Measurements from ENCODE around the gene MTCL1.

The MTCL1 gene

DNA sequence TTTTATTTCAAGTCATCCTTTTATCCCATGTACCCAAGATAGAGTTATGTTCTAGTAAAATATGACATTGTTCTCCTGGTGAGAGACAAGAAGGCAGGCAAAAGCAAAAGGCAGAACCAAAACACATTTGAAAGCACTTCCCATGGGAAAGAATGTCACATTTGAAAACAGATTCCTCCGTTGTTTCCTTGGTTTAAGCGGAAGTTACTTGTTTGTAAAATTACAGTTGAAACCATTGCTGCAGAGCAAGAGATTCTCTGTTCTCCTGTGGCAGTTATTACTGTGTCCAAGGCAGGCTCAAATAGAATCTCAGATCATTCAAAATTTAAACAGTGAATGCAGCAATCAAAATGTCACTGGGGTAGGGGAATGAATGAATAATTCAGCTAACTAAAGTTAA is 149.6 kb downstream of the MTCL1 start:
- H3K4me1 ChIP-seq (ENCODE audit: insufficient read depth, low read length, poor library complexity, severe bottlenecking), result no peaks in the 10 kb centered on the region
- no peaks in the 10 kb centered on the region for H3K27me3 ChIP-seq (ENCODE audit: insufficient read depth, low read length, poor library complexity, severe bottlenecking)
- TF ChIP-seq, protein P1, sequence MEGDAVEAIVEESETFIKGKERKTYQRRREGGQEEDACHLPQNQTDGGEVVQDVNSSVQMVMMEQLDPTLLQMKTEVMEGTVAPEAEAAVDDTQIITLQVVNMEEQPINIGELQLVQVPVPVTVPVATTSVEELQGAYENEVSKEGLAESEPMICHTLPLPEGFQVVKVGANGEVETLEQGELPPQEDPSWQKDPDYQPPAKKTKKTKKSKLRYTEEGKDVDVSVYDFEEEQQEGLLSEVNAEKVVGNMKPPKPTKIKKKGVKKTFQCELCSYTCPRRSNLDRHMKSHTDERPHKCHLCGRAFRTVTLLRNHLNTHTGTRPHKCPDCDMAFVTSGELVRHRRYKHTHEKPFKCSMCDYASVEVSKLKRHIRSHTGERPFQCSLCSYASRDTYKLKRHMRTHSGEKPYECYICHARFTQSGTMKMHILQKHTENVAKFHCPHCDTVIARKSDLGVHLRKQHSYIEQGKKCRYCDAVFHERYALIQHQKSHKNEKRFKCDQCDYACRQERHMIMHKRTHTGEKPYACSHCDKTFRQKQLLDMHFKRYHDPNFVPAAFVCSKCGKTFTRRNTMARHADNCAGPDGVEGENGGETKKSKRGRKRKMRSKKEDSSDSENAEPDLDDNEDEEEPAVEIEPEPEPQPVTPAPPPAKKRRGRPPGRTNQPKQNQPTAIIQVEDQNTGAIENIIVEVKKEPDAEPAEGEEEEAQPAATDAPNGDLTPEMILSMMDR (conservative IDR thresholded peaks at IDR 0.05; ENCODE audit: low read length), result no peak
- H3K9ac ChIP-seq (ENCODE audit: low read depth, low read length, poor library complexity, severe bottlenecking), result no peak overlapping the region
- H2AFZ ChIP-seq (ENCODE audit: low read length), result no peak overlapping the region
- no peaks in the 10 kb centered on the region for H3F3A ChIP-seq (ENCODE audit: low read depth)
- H3K36me3 ChIP-seq (ENCODE audit: insufficient read depth, low read length), result no peaks in the 10 kb centered on the region
- no peaks in the 10 kb centered on the region for H4K20me1 ChIP-seq (ENCODE audit: insufficient read depth, low read length, poor library complexity, severe bottlenecking)
- H3K4me2 ChIP-seq (ENCODE audit: low read depth, low read length, poor library complexity, severe bottlenecking), result no peak overlapping the region
- no peaks in the 10 kb centered on the region for H3K9me2 ChIP-seq (replicated peaks; ENCODE audit: low read depth, low read length)
- H3K9me3 ChIP-seq (ENCODE audit: insufficient read depth, low read depth, low read length), result no peaks in the 10 kb centered on the region
- no peaks in the 10 kb centered on the region for H3K79me2 ChIP-seq (ENCODE audit: insufficient read depth, low read length)
- no peak overlapping the region for H3K4me3 ChIP-seq (ENCODE audit: low read length, poor library complexity, severe bottlenecking)

GRCh38 chr18:8856212-8856611 is 150.9 kb downstream of the MTCL1 start:
- H3K4me2 ChIP-seq (ENCODE audit: low read depth, low read length, poor library complexity, severe bottlenecking), result no peak overlapping the region
- H3K4me3 ChIP-seq (ENCODE audit: low read length, poor library complexity, severe bottlenecking), result no peak overlapping the region
- H3K9ac ChIP-seq (ENCODE audit: low read depth, low read length, poor library complexity, severe bottlenecking), result no peak overlapping the region
- no peaks in the 10 kb centered on the region for H3F3A ChIP-seq (ENCODE audit: low read depth)
- no peaks in the 10 kb centered on the region for H3K9me3 ChIP-seq (ENCODE audit: insufficient read depth, low read depth, low read length)
- no peaks in the 10 kb centered on the region for H4K20me1 ChIP-seq (ENCODE audit: insufficient read depth, low read length, poor library complexity, severe bottlenecking)
- TF ChIP-seq EZH2phosphoT487 (IDR thresholded peaks at IDR 0.05; ENCODE audit: borderline replicate concordance), result no peak
- TF ChIP-seq, protein P1 (conservative IDR thresholded peaks at IDR 0.05; ENCODE audit: low read length), result no peak
- H3K27me3 ChIP-seq (ENCODE audit: insufficient read depth, low read length, poor library complexity, severe bottlenecking), result no peaks in the 10 kb centered on the region
- no peaks in the 10 kb centered on the region for H3K9me2 ChIP-seq (replicated peaks; ENCODE audit: low read depth, low read length)
- H3K36me3 ChIP-seq (ENCODE audit: insufficient read depth, low read length), result no peaks in the 10 kb centered on the region
- no peaks in the 10 kb centered on the region for H3K4me1 ChIP-seq (ENCODE audit: insufficient read depth, low read length, poor library complexity, severe bottlenecking)
- no peak overlapping the region; the same call in 1 of the 2 replicates for H2AFZ ChIP-seq (ENCODE audit: low read length)
- no peaks in the 10 kb centered on the region for H3K79me2 ChIP-seq (ENCODE audit: insufficient read depth, low read length)

- Histone ChIP-seq H3K4me1 (ENCODE audit: insufficient read depth, low read length, poor library complexity, severe bottlenecking) (no peaks in the 10 kb centered on the region), H3K9me2 (replicated peaks; ENCODE audit: low read depth, low read length) (no peaks in the 10 kb centered on the region), H2AFZ (ENCODE audit: low read length) (no peak overlapping the region), H3K4me2 (ENCODE audit: low read depth, low read length, poor library complexity, severe bottlenecking) (no peak overlapping the region), H3K4me3 (ENCODE audit: low read length, poor library complexity, severe bottlenecking) (no peak overlapping the region), H3K27me3 (ENCODE audit: insufficient read depth, low read length, poor library complexity, severe bottlenecking) (no peaks in the 10 kb centered on the region), H3K9ac (ENCODE audit: low read depth, low read length, poor library complexity, severe bottlenecking) (no peak overlapping the region), H3F3A (ENCODE audit: low read depth) (no peaks in the 10 kb centered on the region), H4K20me1 (ENCODE audit: insufficient read depth, low read length, poor library complexity, severe bottlenecking) (no peaks in the 10 kb centered on the region), H3K79me2 (ENCODE audit: insufficient read depth, low read length) (no peaks in the 10 kb centered on the region), H3K36me3 (ENCODE audit: insufficient read depth, low read length) (no peaks in the 10 kb centered on the region), H3K9me3 (ENCODE audit: insufficient read depth, low read depth, low read length) (no peaks in the 10 kb centered on the region)
- TF ChIP-seq EZH2phosphoT487 (IDR thresholded peaks at IDR 0.05; ENCODE audit: borderline replicate concordance), result no peak
- TF ChIP-seq, protein P1 (conservative IDR thresholded peaks at IDR 0.05; ENCODE audit: low read length), result no peak
Observed at GRCh38 chr18:8856769-8857393, 151.5 kb downstream of the MTCL1 start.

All from Loucy (cell line).